Mesendoderm (in vitro differentiated cells): ENCODE results near the gene SAP30.
A peak's percentile ranks its signal among the peaks of the same experiment; 100 is the strongest.

Source experiments
- DNase-seq: peaks from one replicate; pipeline ENCODE4 v3.0.0; 2013
- H2AK5ac ChIP-seq: 2 replicates; pipeline ENCODE4 v1.6.1; 2013; ENCODE audit warnings: low read length, inconsistent platforms
- H2BK120ac ChIP-seq: 2 replicates; pipeline ENCODE4 v1.6.1; 2013; ENCODE audit warnings: low read depth, mild to moderate bottlenecking, low read length, moderate library complexity, mixed read lengths
- H2BK15ac ChIP-seq: replicated peaks from 2 replicates; pipeline ENCODE4 v1.6.1; 2013; ENCODE audit warnings: low read depth, mild to moderate bottlenecking, moderate library complexity
- H2BK5ac ChIP-seq: 2 replicates; pipeline ENCODE4 v1.6.1; 2013; ENCODE audit warnings: low read length, inconsistent platforms
- H3K18ac ChIP-seq: 2 replicates; pipeline ENCODE4 v1.6.1; 2013; ENCODE audit warnings: mild to moderate bottlenecking, low read length, mixed read lengths
- H3K23ac ChIP-seq: one replicate; pipeline ENCODE4 v1.6.1; 2013; ENCODE audit warnings: low read length
- H3K27ac ChIP-seq: 2 replicates; pipeline ENCODE4 v1.5.1; 2013; ENCODE audit warnings: low read depth, mild to moderate bottlenecking, inconsistent platforms, low read length, moderate library complexity
- H3K27me3 ChIP-seq: 2 replicates; pipeline ENCODE4 v1.6.1; 2013; ENCODE audit warnings: low read length, control low read depth, mild to moderate bottlenecking, inconsistent platforms; ENCODE audit not compliant: insufficient read depth, poor library complexity
- H3K36me3 ChIP-seq: 2 replicates; pipeline ENCODE4 v1.6.1; 2013; ENCODE audit warnings: low read length, inconsistent platforms; ENCODE audit not compliant: control insufficient read depth, insufficient read depth
- H3K4ac ChIP-seq: one replicate; pipeline ENCODE4 v1.6.1; 2013; ENCODE audit warnings: low read depth, mild to moderate bottlenecking, low read length, moderate library complexity
- H3K4me1 ChIP-seq: 2 replicates; pipeline ENCODE4 v1.6.1; 2013; ENCODE audit warnings: low read depth, low read length, inconsistent platforms; ENCODE audit not compliant: control insufficient read depth
- H3K4me2 ChIP-seq: 2 replicates; pipeline ENCODE4 v1.6.1; 2013; ENCODE audit warnings: low read length
- H3K4me3 ChIP-seq: 2 replicates; pipeline ENCODE4 v1.5.1; 2013; ENCODE audit warnings: mild to moderate bottlenecking, low read length
- H3K56ac ChIP-seq: one replicate; pipeline ENCODE4 v1.6.1; 2013; ENCODE audit warnings: low read length
- H3K79me1 ChIP-seq: 2 replicates; pipeline ENCODE4 v1.6.1; 2013; ENCODE audit warnings: low read length, inconsistent platforms
- H3K79me2 ChIP-seq: 2 replicates; pipeline ENCODE4 v1.6.1; 2013; ENCODE audit warnings: mild to moderate bottlenecking, low read length; ENCODE audit not compliant: control insufficient read depth, insufficient read depth
- H3K9ac ChIP-seq: 2 replicates; pipeline ENCODE4 v1.6.1; 2013; ENCODE audit warnings: low read length, inconsistent platforms
- H4K5ac ChIP-seq: one replicate; pipeline ENCODE4 v1.6.1; 2013; ENCODE audit warnings: low read length
- H4K8ac ChIP-seq: one replicate; pipeline ENCODE4 v1.6.1; 2013; ENCODE audit warnings: low read depth, mild to moderate bottlenecking, control low read depth, low read length, moderate library complexity
- WGBS: extraction: QIAGEN DNeasy Blood & Tissue Kit; methylation state at CpG from one replicate; pipeline ENCODE4 v1.1.7; 2013; ENCODE audit warnings: low lambda C conversion rate, missing lambda C conversion rate; ENCODE audit not compliant: insufficient coverage; ENCODE audit errors: extremely low coverage; 5-methylcytosine and 5-hydroxymethylcytosine counted together

SAP30 gene

GRCh38 chr4:173343832-173344397 lies 26.8 kb upstream of the SAP30 start:
- no peak overlapping the region for H2BK15ac ChIP-seq
- no peaks in the 10 kb centered on the region for H3K79me2 ChIP-seq
- H4K5ac ChIP-seq, result no peak overlapping the region
- H3K79me1 ChIP-seq, result no peaks in the 10 kb centered on the region
- no peak overlapping the region for H2AK5ac ChIP-seq
- no peak overlapping the region for H3K4me3 ChIP-seq
- H3K4me1 ChIP-seq, result peaks cover 5% of the 10 kb centered on the region
- no peaks in the 10 kb centered on the region for H3K36me3 ChIP-seq
- no peak overlapping the region for H4K8ac ChIP-seq
- H3K56ac ChIP-seq, result peak overlapping the region; percentile 17
- no peak overlapping the region for H3K27ac ChIP-seq
- WGBS, result no CpG with 5 or more reads among the region's 3 CpGs
- no peak overlapping the region for H3K4me2 ChIP-seq
- no peak overlapping the region for H3K4ac ChIP-seq
- H3K18ac ChIP-seq, result peak overlapping the region; percentile 80
- no peak overlapping the region for H3K23ac ChIP-seq
- no peaks in the 10 kb centered on the region for H3K27me3 ChIP-seq
- H2BK5ac ChIP-seq, result no peak overlapping the region
- no peak overlapping the region for H2BK120ac ChIP-seq
- no peak overlapping the region for H3K9ac ChIP-seq
- DNase-seq, result peak; percentile 60

- Histone ChIP-seq H3K56ac (no peak overlapping the region), H3K4ac (no peak overlapping the region), H3K23ac (no peak overlapping the region), H3K79me1 (no peaks in the 10 kb centered on the region), H2BK15ac (no peak overlapping the region), H3K36me3 (no peaks in the 10 kb centered on the region), H3K27ac (no peak overlapping the region), H3K27me3 (no peaks in the 10 kb centered on the region), H4K8ac (no peak overlapping the region), H3K9ac (no peak overlapping the region), H2AK5ac (no peak overlapping the region), H3K18ac (no peak overlapping the region), H3K4me2 (no peak overlapping the region), H4K5ac (no peak overlapping the region), H2BK5ac (no peak overlapping the region), H3K4me1 (peaks cover 5% of the 10 kb centered on the region), H3K79me2 (no peaks in the 10 kb centered on the region), H2BK120ac (no peak overlapping the region), H3K4me3 (no peak overlapping the region)
- WGBS, result no CpG with 5 or more reads among the region's 2 CpGs
- DNase-seq, result no peak
Observed at GRCh38 chr4:173345648-173346047, 25.1 kb upstream of the SAP30 start.

GRCh38 chr4:173346074-173346473 lies 24.7 kb upstream of the SAP30 start:
- H3K18ac ChIP-seq, result no peak overlapping the region
- no peaks in the 10 kb centered on the region for H3K36me3 ChIP-seq
- no peak overlapping the region for H4K8ac ChIP-seq
- H3K4me3 ChIP-seq, result no peak overlapping the region
- no peak overlapping the region for H2BK120ac ChIP-seq
- H3K79me2 ChIP-seq, result no peaks in the 10 kb centered on the region
- peak; percentile 55 for DNase-seq
- no peak overlapping the region for H2BK15ac ChIP-seq
- H3K4me2 ChIP-seq, result no peak overlapping the region
- peaks cover 5% of the 10 kb centered on the region for H3K4me1 ChIP-seq
- H2AK5ac ChIP-seq, result no peak overlapping the region
- no peaks in the 10 kb centered on the region for H3K79me1 ChIP-seq
- no peak overlapping the region for H4K5ac ChIP-seq
- H2BK5ac ChIP-seq, result no peak overlapping the region
- no peak overlapping the region for H3K9ac ChIP-seq
- WGBS, result no CpG with 5 or more reads among the region's 2 CpGs
- H3K27me3 ChIP-seq, result no peaks in the 10 kb centered on the region
- no peak overlapping the region for H3K4ac ChIP-seq
- no peak overlapping the region for H3K23ac ChIP-seq
- H3K27ac ChIP-seq, result no peak overlapping the region
- no peak overlapping the region for H3K56ac ChIP-seq

GRCh38 chr4:173347467-173347866 lies 23.3 kb upstream of the SAP30 start:
- no peaks in the 10 kb centered on the region for H3K27me3 ChIP-seq
- no peak overlapping the region for H3K4ac ChIP-seq
- H3K4me2 ChIP-seq, result no peak overlapping the region
- no CpG with 5 or more reads among the region's 1 CpG for WGBS
- no peaks in the 10 kb centered on the region for H3K79me2 ChIP-seq
- no peak overlapping the region for H3K18ac ChIP-seq
- DNase-seq, result no peak
- peaks cover 5% of the 10 kb centered on the region for H3K4me1 ChIP-seq
- no peak overlapping the region for H3K9ac ChIP-seq
- H2BK15ac ChIP-seq, result no peak overlapping the region
- no peak overlapping the region for H2BK5ac ChIP-seq
- no peak overlapping the region for H2AK5ac ChIP-seq
- H3K23ac ChIP-seq, result no peak overlapping the region
- no peaks in the 10 kb centered on the region for H3K79me1 ChIP-seq
- no peak overlapping the region for H3K4me3 ChIP-seq
- no peak overlapping the region for H4K8ac ChIP-seq
- no peaks in the 10 kb centered on the region for H3K36me3 ChIP-seq
- H2BK120ac ChIP-seq, result no peak overlapping the region
- no peak overlapping the region for H3K27ac ChIP-seq
- no peak overlapping the region for H3K56ac ChIP-seq
- H4K5ac ChIP-seq, result no peak overlapping the region

GRCh38 chr4:173357939-173358338 lies 12.8 kb upstream of the SAP30 start:
- H2BK15ac ChIP-seq, result no peak overlapping the region
- H2BK5ac ChIP-seq, result no peak overlapping the region
- H2BK120ac ChIP-seq, result no peak overlapping the region
- no peak overlapping the region for H3K4ac ChIP-seq
- H3K4me3 ChIP-seq, result no peak overlapping the region
- H3K23ac ChIP-seq, result no peak overlapping the region
- H3K56ac ChIP-seq, result no peak overlapping the region
- H4K8ac ChIP-seq, result no peak overlapping the region
- no peak overlapping the region for H4K5ac ChIP-seq
- DNase-seq, result no peak
- H3K4me1 ChIP-seq, result no peaks in the 10 kb centered on the region
- no peaks in the 10 kb centered on the region for H3K36me3 ChIP-seq
- H3K18ac ChIP-seq, result no peak overlapping the region
- H3K27me3 ChIP-seq, result no peaks in the 10 kb centered on the region
- H3K79me1 ChIP-seq, result no peaks in the 10 kb centered on the region
- no peak overlapping the region for H2AK5ac ChIP-seq
- no peak overlapping the region for H3K9ac ChIP-seq
- H3K27ac ChIP-seq, result no peak overlapping the region
- no peaks in the 10 kb centered on the region for H3K79me2 ChIP-seq
- no peak overlapping the region for H3K4me2 ChIP-seq
- no CpG with 5 or more reads among the region's 2 CpGs for WGBS

GRCh38 chr4:173360587-173361221 lies 10.1 kb upstream of the SAP30 start:
- no peak overlapping the region for H3K27ac ChIP-seq
- no peaks in the 10 kb centered on the region for H3K4me1 ChIP-seq
- no peak overlapping the region for H3K4ac ChIP-seq
- H2BK5ac ChIP-seq, result no peak overlapping the region
- H3K36me3 ChIP-seq, result no peaks in the 10 kb centered on the region
- H3K56ac ChIP-seq, result no peak overlapping the region
- no peaks in the 10 kb centered on the region for H3K27me3 ChIP-seq
- no peaks in the 10 kb centered on the region for H3K79me2 ChIP-seq
- no peak overlapping the region for H3K23ac ChIP-seq
- no peak overlapping the region for H2BK15ac ChIP-seq
- H3K9ac ChIP-seq, result no peak overlapping the region
- H2BK120ac ChIP-seq, result no peak overlapping the region
- H2AK5ac ChIP-seq, result no peak overlapping the region
- DNase-seq, result no peak
- no peak overlapping the region for H4K5ac ChIP-seq
- H3K4me2 ChIP-seq, result no peak overlapping the region
- H4K8ac ChIP-seq, result no peak overlapping the region
- no peak overlapping the region for H3K4me3 ChIP-seq
- no peak overlapping the region for H3K18ac ChIP-seq
- H3K79me1 ChIP-seq, result no peaks in the 10 kb centered on the region
- no CpG with 5 or more reads among the region's 5 CpGs for WGBS
